HepG2 (cell line): ENCODE data around the gene SHISA7. TPM values are rescaled to one million over a fixed set of nuclear protein-coding genes. Genes with fewer than 3 reads are reported as not detected.

Source experiments
- ARNT2 ChIP-seq: sonication (generic); formaldehyde crosslinking; IDR thresholded peaks from 2 replicates; pipeline ENCODE4 v1.8.0; 2022; ENCODE audit warnings: mild to moderate bottlenecking, low read depth, missing genetic modification reagents, moderate library complexity
- BRD4 ChIP-seq: sonication (generic); formaldehyde crosslinking; IDR thresholded peaks from 2 replicates; pipeline ENCODE4 v1.4.0; 2020; ENCODE audit warnings: missing genetic modification reagents
- CEBPZ ChIP-seq: IDR thresholded peaks from 2 replicates; pipeline ENCODE4 v1.6.1; 2012; ENCODE audit warnings: low read length, improper control_type of control experiment
- CREB1 ChIP-seq, 2 experiments: fragments of 450-650 bp in 1 of 2; IDR thresholded peaks; 2 replicates each; pipeline ENCODE4 v1.6.1; 2016 to 2017; ENCODE audit warnings: control low read depth in 1 of 2, mild to moderate bottlenecking in 1 of 2, missing compliant biosample characterization in 1 of 2, missing genetic modification characterization in 1 of 2
- MAFF ChIP-seq: IDR thresholded peaks from 2 replicates; pipeline ENCODE4 v1.6.1; 2011; ENCODE audit warnings: low read depth, low read length, improper control_type of control experiment
- POLR2G ChIP-seq: fragments of 200-400 bp; formaldehyde crosslinking; IDR thresholded peaks from 2 replicates; pipeline ENCODE4 v1.6.1; 2018; ENCODE audit warnings: mild to moderate bottlenecking, low read depth, low read length, moderate library complexity
- SUZ12 ChIP-seq: fragments of 150-350 bp; IDR thresholded peaks from 2 replicates; pipeline ENCODE4 v1.6.1; 2014; ENCODE audit warnings: low read depth, low read length
- USF2 ChIP-seq, 2 experiments: sonication (generic) in 1 of 2; formaldehyde crosslinking in 1 of 2; IDR thresholded peaks; 2 replicates each; pipeline versions ENCODE4 v1.5.1 to v1.6.1; 2011 to 2020; ENCODE audit warnings: borderline replicate concordance in 1 of 2, low read depth in 1 of 2, low read length in 1 of 2, mild to moderate bottlenecking in 1 of 2, missing genetic modification reagents in 1 of 2, moderate library complexity in 1 of 2
- ZBTB2 ChIP-seq: sonication (generic); formaldehyde crosslinking; IDR thresholded peaks from 2 replicates; pipeline ENCODE4 v1.8.0; 2022; ENCODE audit warnings: low read depth, missing genetic modification reagents
- ZFP91 ChIP-seq: sonication (generic); formaldehyde crosslinking; IDR thresholded peaks from 2 replicates; pipeline ENCODE4 v1.9.0; 2022; ENCODE audit warnings: missing genetic modification reagents, mild to moderate bottlenecking, borderline replicate concordance
- ZNF124 ChIP-seq: sonication (generic); formaldehyde crosslinking; IDR thresholded peaks from 2 replicates; pipeline ENCODE4 v1.4.0; 2020; ENCODE audit warnings: missing genetic modification reagents
- ZNF280D ChIP-seq: sonication (generic); formaldehyde crosslinking; IDR thresholded peaks from 2 replicates; pipeline ENCODE4 v1.5.1; 2020; ENCODE audit warnings: mild to moderate bottlenecking, missing genetic modification reagents
- ZNF564 ChIP-seq: sonication (generic); formaldehyde crosslinking; IDR thresholded peaks from 2 replicates; pipeline ENCODE4 v1.8.1; 2023; ENCODE audit warnings: mild to moderate bottlenecking, missing genetic modification reagents
- ZNF572 ChIP-seq: sonication (generic); formaldehyde crosslinking; IDR thresholded peaks from 2 replicates; pipeline ENCODE4 v1.5.1; 2020; ENCODE audit warnings: mild to moderate bottlenecking, missing genetic modification reagents
- polyA plus RNA-seq, 8 experiments: library from polyadenylated mRNA; depleted of rRNA in 3 of 8; stranded (reverse) in 7 of 8; unstranded in 1 of 8; fragments of >200 nt; fragmentation: Illumina TruSeq in 4 of 8; extraction: Trizol in 4 of 8; gene quantifications; 2 replicates each; pipeline versions ENCODE4 v1.2.1 to v1.2.3, GENCODE V29; 2011 to 2016; ENCODE audit warnings: low read depth in 4 of 8, missing spikeins in 1 of 8, mixed read lengths in 1 of 8; ENCODE audit not compliant: insufficient read depth in 1 of 8
- total RNA-seq, 5 experiments: library from RNA; depleted of rRNA; stranded (reverse); fragments of >200 nt; fragmentation: Illumina TruSeq; extraction: Trizol; gene quantifications; 2 replicates each; pipeline ENCODE4 v1.2.3, GENCODE V29; 2016; ENCODE audit warnings: low read depth in 1 of 5

Gene SHISA7
- total and polyA plus RNA-seq, 2 of the 13 experiments (the other 11 are each of a cell fraction or from before 2014, with no cell fraction given): not detected

GRCh38 chr19:55385724-55386492 is 57.2 kb downstream of the SHISA7 start, which contains the start of gene RPL28 (continued):
- TF ChIP-seq CEBPZ: no peak
- TF ChIP-seq ZFP91 (CRISPR knock-in tag): peak; percentile 81
- peak; percentile 99 for TF ChIP-seq POLR2G
- TF ChIP-seq BRD4: peak; percentile 87
- 0 out of 2 replicates have a peak, but pooled peaks have one; percentile 53 for TF ChIP-seq ZBTB2 (CRISPR knock-in tag)
- peak; percentile 82 for TF ChIP-seq CREB1 (IDR thresholded peaks at IDR 0.05)
- TF ChIP-seq CREB1 (CRISPR knock-in tag; IDR thresholded peaks at IDR 0.05): peak; percentile 93
- TF ChIP-seq ZNF564 (CRISPR knock-in tag): no peak; the same call in 1 of the 2 replicates
- TF ChIP-seq ZNF280D: peak; percentile 75; the same call in 1 of the 2 replicates
- TF ChIP-seq ARNT2 (CRISPR knock-in tag): peak; percentile 79
- TF ChIP-seq SUZ12: no peak
- 0 out of 2 replicates have a peak, but pooled peaks have one; percentile 54 for TF ChIP-seq ZNF124
- no peak for TF ChIP-seq MAFF
- TF ChIP-seq ZNF572 (CRISPR knock-in tag): no peak; the same call in 1 of the 2 replicates
- TF ChIP-seq USF2 (IDR thresholded peaks at IDR 0.05; ENCODE audit: low read depth, low read length): no peak
- no peak for TF ChIP-seq USF2 (CRISPR knock-in tag; IDR thresholded peaks at IDR 0.05; ENCODE audit: borderline replicate concordance)
